Ascending aorta (tissue), 2 donors: ENCODE measurements around the gene LCMT1. TPM values are rescaled to one million over a fixed set of nuclear protein-coding genes. Genes with fewer than 3 reads are reported as not detected.
"Not testable (repeated sequence)": the region's sequence is repeated elsewhere in the genome, so short reads cannot be mapped to it uniquely, and the experiment has no call there.

Experiments
- DNase-seq, 2 donors: peaks; one replicate each; pipeline ENCODE4 v3.0.0-alpha.2; 2019; ENCODE audit warnings: low spot score in 2 of 2
- H3K27ac ChIP-seq, 2 donors: fragments of 200-600 bp; sonication (generic); one replicate each; pipeline ENCODE4 v1.5.1; 2016 to 2017; ENCODE audit warnings: mild to moderate bottlenecking in 1 of 2
- H3K27me3 ChIP-seq: fragments of 200-600 bp; sonication (generic); one replicate; pipeline ENCODE4 v1.5.1; 2017
- H3K36me3 ChIP-seq, 2 donors: fragments of 200-600 bp; sonication (generic); one replicate each; pipeline ENCODE4 v1.5.1; 2016
- H3K4me1 ChIP-seq, 2 donors: fragments of 200-600 bp; sonication (generic); one replicate each; pipeline ENCODE4 v1.5.1; 2016 to 2017; ENCODE audit warnings: mild to moderate bottlenecking in 1 of 2
- H3K4me3 ChIP-seq, 2 donors: fragments of 200-600 bp; sonication (generic); one replicate each; pipeline ENCODE4 v1.5.1; 2016 to 2017; ENCODE audit warnings: mild to moderate bottlenecking in 1 of 2
- H3K9me3 ChIP-seq, 2 donors: fragments of 200-600 bp; sonication (generic); one replicate each; pipeline ENCODE4 v1.5.1; 2016
- CTCF ChIP-seq, 3 experiments: fragments of 200-600 bp in 2 of 3; fragments of 450-650 bp in 1 of 3; sonication (generic) in 2 of 3; IDR thresholded peaks; one replicate each; pipeline ENCODE4 v1.5.1; 2016 to 2019; ENCODE audit warnings: antibody characterized with exemption in 3 of 3, mild to moderate bottlenecking in 1 of 3, moderate library complexity in 1 of 3
- intact Hi-C: fragments of 100-400 bp; cut with DNase I; formaldehyde crosslinking; loops from one replicate; pipeline ENCODE4 v1.15.1; 2023
- total RNA-seq: library from RNA; depleted of rRNA; stranded (reverse); fragments of >200 nt; gene quantifications from one replicate; pipeline ENCODE4 v1.1.0, GENCODE V29; 2016

Gene LCMT1
- 2.6 TPM for total RNA-seq

GRCh38 chr16:25111403-25112166, at the start of gene LCMT1:
TSS of gene LCMT1 (plus strand) at chr16:25111742. CDS start at chr16:25111884, 142 bp downstream.
- no peaks in the 10 kb centered on the region for H3K27me3 ChIP-seq
- no peaks in the 10 kb centered on the region for H3K9me3 ChIP-seq
- peak in 1 of 3 experiments; percentile 14 for TF ChIP-seq CTCF (IDR thresholded peaks at IDR 0.05)
- peaks cover 0 to 5% of the 10 kb centered on the region in 2 donors for H3K36me3 ChIP-seq
- peaks cover 9 to 21% of the 10 kb centered on the region in 2 donors for H3K4me1 ChIP-seq
- peak within 1 kb of the TSS; percentile 57 to 62 for H3K27ac ChIP-seq
- peak within 1 kb of the TSS; percentile 80 to 83 for H3K4me3 ChIP-seq
- intact Hi-C loops: loop anchor here (1.0 to 5.0 kb wide), 4 partner anchors 44 to 1469 kb away; partner anchors contain the start of genes DCTN5, PALB2 and RBBP6
- peak; percentile 83 to 97 for DNase-seq

GRCh38 chr16:25063102-25063501, 48.4 kb upstream of the LCMT1 start:
- no peaks in the 10 kb centered on the region for H3K27me3 ChIP-seq
- no peak for DNase-seq
- no peak overlapping the region for H3K27ac ChIP-seq
- intact Hi-C loops: no loop called here
- H3K36me3 ChIP-seq: no peaks in the 10 kb centered on the region
- peaks cover 0 to 8% of the 10 kb centered on the region in 2 donors for H3K4me1 ChIP-seq
- TF ChIP-seq CTCF (IDR thresholded peaks at IDR 0.05): no peak
- H3K9me3 ChIP-seq: no peaks in the 10 kb centered on the region
- no peak overlapping the region for H3K4me3 ChIP-seq

GRCh38 chr16:25063865-25064264, 47.7 kb upstream of the LCMT1 start:
- H3K36me3 ChIP-seq: no peaks in the 10 kb centered on the region
- no peak for DNase-seq
- no peak for TF ChIP-seq CTCF (IDR thresholded peaks at IDR 0.05)
- H3K9me3 ChIP-seq: no peaks in the 10 kb centered on the region
- peaks cover 0 to 8% of the 10 kb centered on the region in 2 donors for H3K4me1 ChIP-seq
- H3K27ac ChIP-seq: no peak overlapping the region
- H3K4me3 ChIP-seq: no peak overlapping the region
- intact Hi-C loops: no loop called here
- H3K27me3 ChIP-seq: no peaks in the 10 kb centered on the region

GRCh38 chr16:25064281-25064680, 47.3 kb upstream of the LCMT1 start:
- H3K27ac ChIP-seq, H3K4me3 ChIP-seq, DNase-seq, H3K4me1 ChIP-seq, H3K27me3 ChIP-seq, H3K36me3 ChIP-seq, intact Hi-C loops, H3K9me3 ChIP-seq: not testable (repeated sequence)

- no peak for TF ChIP-seq CTCF (IDR thresholded peaks at IDR 0.05)
- peaks cover 0 to 8% of the 10 kb centered on the region in 2 donors for H3K4me1 ChIP-seq
- no peak overlapping the region for H3K27ac ChIP-seq
- no peaks in the 10 kb centered on the region for H3K9me3 ChIP-seq
- H3K36me3 ChIP-seq: no peaks in the 10 kb centered on the region
- intact Hi-C loops: no loop called here
- DNase-seq: no peak
- no peak overlapping the region for H3K4me3 ChIP-seq
- H3K27me3 ChIP-seq: no peaks in the 10 kb centered on the region
These were observed 46.6 kb upstream of the LCMT1 start for GRCh38 chr16:25064937-25065336.

- DNase-seq: no peak
- Histone ChIP-seq H3K4me1 (peaks cover 0 to 8% of the 10 kb centered on the region in 2 donors), H3K4me3 (no peak overlapping the region), H3K27me3 (no peaks in the 10 kb centered on the region), H3K27ac (peak overlapping the region; percentile 87 to 97), H3K36me3 (no peaks in the 10 kb centered on the region), H3K9me3 (no peaks in the 10 kb centered on the region)
- intact Hi-C loops: loop anchor here (1.0 to 2.0 kb wide), 4 partner anchors 17 to 51 kb away; partner anchors contain the start of gene ARHGAP17
- TF ChIP-seq CTCF (IDR thresholded peaks at IDR 0.05): no peak
These were observed 45.6 kb upstream of the LCMT1 start for GRCh38 chr16:25065899-25066298.
